Mucosa of descending colon (tissue), 3 donors: ENCODE measurements around the gene FAM9C. TPM values are rescaled to one million over a fixed set of nuclear protein-coding genes. Genes with fewer than 3 reads are reported as not detected.
A peak's percentile ranks its signal among the peaks of the same experiment; 100 is the strongest.

ENCODE experiments used
- ATAC-seq: fragments of 200-7000 bp; cut with Tn5 transposase; one replicate; pipeline ENCODE4 v1.9.1; 2020; ENCODE audit warnings: mild to moderate bottlenecking, moderate library complexity
- DNase-seq, 3 donors: peaks; one replicate each; pipeline ENCODE4 v3.0.0-alpha.2; 2020
- H3K36me3 ChIP-seq: fragments of 200-600 bp; one replicate; pipeline ENCODE4 v1.8.0; 2021; ENCODE audit warnings: low read depth, mild to moderate bottlenecking
- H3K4me1 ChIP-seq: fragments of 200-600 bp; one replicate; pipeline ENCODE4 v1.8.0; 2021; ENCODE audit warnings: low read depth, mild to moderate bottlenecking
- H3K4me3 ChIP-seq: fragments of 200-600 bp; one replicate; pipeline ENCODE4 v1.8.0; 2021; ENCODE audit warnings: mild to moderate bottlenecking
- H3K9me3 ChIP-seq: fragments of 200-600 bp; one replicate; pipeline ENCODE4 v1.8.0; 2021; ENCODE audit warnings: mild to moderate bottlenecking
- CTCF ChIP-seq: fragments of 200-600 bp; IDR thresholded peaks from one replicate; pipeline ENCODE4 v1.8.0; 2022; ENCODE audit warnings: antibody characterized with exemption, mild to moderate bottlenecking
- intact Hi-C, 2 donors: fragments of 100-400 bp; cut with DNase I in 1 of 2; cut with micrococcal nuclease in 1 of 2; formaldehyde crosslinking; loops; one replicate each; pipeline versions ENCODE4 v1.11.0 to v1.11.1; 2022; cut with DNase I, micrococcal nuclease
- total RNA-seq, 3 donors: library from RNA; stranded (reverse); fragmentation: NEBNext Ultra II Directional in 2 of 3; extraction: Animal tissue kit (Norgen Biotek cat#: 25700) in 2 of 3; gene quantifications; one replicate each; pipeline versions ENCODE4 v1.2.1 to v1.2.4, GENCODE V29; 2021 to 2023
- donor health status: DM: no; HTN: no; CAD: no; lungs with moderate emphysema.
- donor health status: DM: no; HTN: no; CAD: no.
- donor health status: DM: no; HTN: yes; CAD: no.

The FAM9C gene
- total RNA-seq, 3 donors from 2014 or later: 0.13 TPM; not detected in 2

DNA sequence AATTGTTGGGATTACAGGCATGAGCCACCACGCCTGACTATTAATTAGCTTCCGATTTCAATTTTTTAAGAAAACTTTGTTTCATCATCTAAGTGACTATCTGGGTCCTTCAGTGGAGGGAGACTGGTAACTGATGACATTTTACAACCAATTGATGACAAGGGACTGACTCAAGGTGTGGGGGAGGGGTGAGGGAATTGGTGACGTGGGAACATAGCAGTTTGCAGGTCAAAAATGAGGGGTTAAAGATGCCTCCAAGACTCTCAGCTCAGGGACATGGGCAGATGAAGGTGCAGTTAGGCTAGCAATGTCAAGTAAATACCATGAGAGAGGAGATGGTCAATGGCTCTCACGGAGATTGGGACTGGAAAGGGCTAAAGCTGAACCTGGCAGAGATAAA is 5.7 kb upstream of the FAM9C start:
- Histone ChIP-seq H3K4me3 (no peak overlapping the region), H3K9me3 (no peaks in the 10 kb centered on the region), H3K4me1 (no peaks in the 10 kb centered on the region), H3K36me3 (no peaks in the 10 kb centered on the region)
- intact Hi-C loops: no loop called here
- no peak for TF ChIP-seq CTCF
- DNase-seq (no peak), ATAC-seq (no peak)

- Histone ChIP-seq H3K4me1 (no peaks in the 10 kb centered on the region), H3K36me3 (no peaks in the 10 kb centered on the region), H3K9me3 (no peaks in the 10 kb centered on the region), H3K4me3 (no peak overlapping the region)
- ATAC-seq (no peak), DNase-seq (no peak)
- intact Hi-C loops: no loop called here
- no peak for TF ChIP-seq CTCF
Observed at GRCh38 chrX:13048280-13048679, 3.9 kb upstream of the FAM9C start.

- Histone ChIP-seq H3K9me3 (no peaks in the 10 kb centered on the region), H3K36me3 (no peaks in the 10 kb centered on the region), H3K4me3 (no peak overlapping the region), H3K4me1 (no peaks in the 10 kb centered on the region)
- DNase-seq (no peak), ATAC-seq (no peak)
- no peak for TF ChIP-seq CTCF
- intact Hi-C loops: no loop called here
Observed at GRCh38 chrX:13047759-13048158, 3.3 kb upstream of the FAM9C start.

- intact Hi-C loops: no loop called here
- ATAC-seq (no peak), DNase-seq (no peak)
- Histone ChIP-seq H3K4me3 (no peak overlapping the region), H3K36me3 (no peaks in the 10 kb centered on the region), H3K9me3 (no peaks in the 10 kb centered on the region), H3K4me1 (no peaks in the 10 kb centered on the region)
- TF ChIP-seq CTCF: no peak
Observed at GRCh38 chrX:13046141-13046855, 1.9 kb upstream of the FAM9C start.

DNA sequence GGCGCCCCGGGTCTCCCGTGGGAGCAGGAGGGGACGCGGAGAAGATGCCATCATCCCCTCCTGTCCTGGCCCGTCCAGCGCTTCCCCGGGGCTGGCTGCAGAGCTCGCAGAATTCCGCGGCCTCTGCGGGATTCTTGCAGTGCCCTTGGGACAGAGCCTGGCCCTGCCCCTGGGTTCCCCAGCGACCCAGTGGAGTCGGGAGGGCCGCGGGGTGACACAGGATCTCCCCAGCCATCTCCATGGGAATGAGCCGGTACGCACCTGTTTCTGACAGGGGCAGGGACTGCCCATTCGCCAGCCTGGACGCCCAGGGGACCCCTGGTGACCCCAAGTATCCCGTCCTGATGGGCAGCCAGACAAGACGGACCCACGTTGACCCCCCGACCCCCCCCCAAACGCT is 482 bp downstream of the FAM9C start:
- H3K9me3 ChIP-seq: no peaks in the 10 kb centered on the region
- TF ChIP-seq CTCF: no peak
- DNase-seq: peak in 1 of 3 donors; percentile 49
- ATAC-seq: no peak
- no peaks in the 10 kb centered on the region for H3K4me1 ChIP-seq
- no peak overlapping the region for H3K4me3 ChIP-seq
- no peaks in the 10 kb centered on the region for H3K36me3 ChIP-seq
- intact Hi-C loops: no loop called here

DNA sequence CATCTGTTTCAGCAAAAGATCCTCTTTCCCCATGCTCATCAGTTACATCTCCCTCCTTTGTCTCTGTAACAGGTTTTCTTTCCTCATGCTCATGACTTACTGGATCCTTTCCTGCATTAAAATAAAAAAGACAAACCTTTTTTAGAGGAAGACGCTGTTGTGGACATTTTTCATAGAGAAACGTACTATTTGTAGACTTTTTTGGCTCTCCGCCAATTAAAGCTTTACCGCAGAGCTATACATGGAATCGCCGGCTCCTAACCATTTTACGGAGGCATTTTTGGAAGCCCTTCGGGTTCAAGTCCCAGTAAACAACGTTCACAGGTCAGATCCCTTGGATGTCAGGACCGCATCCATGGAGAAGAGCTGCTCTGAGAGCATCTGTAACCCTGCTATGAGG is 1.3 kb downstream of the FAM9C start:
- Histone ChIP-seq H3K4me1 (no peaks in the 10 kb centered on the region), H3K9me3 (no peaks in the 10 kb centered on the region), H3K36me3 (no peaks in the 10 kb centered on the region), H3K4me3 (no peak overlapping the region)
- intact Hi-C loops: no loop called here
- no peak for ATAC-seq
- TF ChIP-seq CTCF: no peak
- DNase-seq: no peak
